DND-41 (cell line): ENCODE data around the gene BCO2.

Experiments used
- ATAC-seq: fragments of 200-7000 bp; cut with Tn5 transposase; 3 replicates; pipeline ENCODE4 v1.9.1; 2021; ENCODE audit warnings: low read depth; ENCODE audit not compliant: insufficient read depth
- DNase-seq: peaks from one replicate; pipeline ENCODE4 v3.0.0-alpha.2; 2020
- H2AFZ ChIP-seq: 2 replicates; pipeline ENCODE4 v1.6.0; 2012; ENCODE audit warnings: low read depth, low read length
- H3K27ac ChIP-seq: 2 replicates; pipeline ENCODE4 v1.5.1; 2012; ENCODE audit warnings: low read length, inconsistent platforms
- H3K27me3 ChIP-seq: fragments of 200-600 bp; sonication (generic); 2 replicates; pipeline ENCODE4 v1.6.0; 2012; ENCODE audit warnings: low read length, mild to moderate bottlenecking, inconsistent platforms; ENCODE audit not compliant: insufficient read depth, poor library complexity
- H3K36me3 ChIP-seq: 2 replicates; pipeline ENCODE4 v1.5.1; 2012; ENCODE audit warnings: low read length, inconsistent platforms; ENCODE audit not compliant: insufficient read depth
- H3K4me1 ChIP-seq: 2 replicates; pipeline ENCODE4 v1.5.1; 2012; ENCODE audit warnings: mild to moderate bottlenecking, low read length; ENCODE audit not compliant: insufficient read depth
- H3K4me2 ChIP-seq: 2 replicates; pipeline ENCODE4 v1.6.0; 2012; ENCODE audit warnings: mild to moderate bottlenecking, moderate library complexity, low read length, inconsistent platforms; ENCODE audit not compliant: insufficient read depth
- H3K4me3 ChIP-seq, 2 experiments: fragments of 200-600 bp in 1 of 2; shearing (Covaris generic) in 1 of 2; 2 replicates each; pipeline ENCODE4 v1.5.1; 2012 to 2016; ENCODE audit warnings: inconsistent platforms in 2 of 2, low read length in 2 of 2, mild to moderate bottlenecking in 2 of 2, low read depth in 1 of 2, moderate library complexity in 1 of 2
- H3K79me2 ChIP-seq: 2 replicates; pipeline ENCODE4 v1.6.0; 2012; ENCODE audit warnings: low read length, inconsistent platforms; ENCODE audit not compliant: insufficient read depth
- H3K9ac ChIP-seq: 2 replicates; pipeline ENCODE4 v1.6.0; 2012; ENCODE audit warnings: low read depth, mild to moderate bottlenecking, inconsistent platforms, low read length, moderate library complexity
- H3K9me3 ChIP-seq: 2 replicates; pipeline ENCODE4 v1.5.1; 2012; ENCODE audit warnings: low read length, moderate library complexity, mild to moderate bottlenecking, inconsistent platforms; ENCODE audit not compliant: insufficient read depth, severe bottlenecking
- H4K20me1 ChIP-seq: 2 replicates; pipeline ENCODE4 v1.6.0; 2012; ENCODE audit warnings: low read length; ENCODE audit not compliant: insufficient read depth
- CTCF ChIP-seq: IDR thresholded peaks from 2 replicates; pipeline ENCODE4 v1.5.1; 2012; ENCODE audit warnings: borderline replicate concordance, low read length, moderate library complexity, mild to moderate bottlenecking; ENCODE audit not compliant: poor library complexity, severe bottlenecking; ENCODE audit errors: extremely low read depth
- EZH2 ChIP-seq: IDR thresholded peaks from 3 replicates; pipeline ENCODE4 v1.6.1; 2012; ENCODE audit warnings: borderline replicate concordance, low read depth, mild to moderate bottlenecking, moderate library complexity, low read length, inconsistent platforms; ENCODE audit not compliant: severe bottlenecking

Gene BCO2

GRCh38 chr11:112241486-112241885 lies 66.2 kb downstream of the BCO2 start:
- no peaks in the 10 kb centered on the region for H4K20me1 ChIP-seq
- H3K9ac ChIP-seq, result no peak overlapping the region
- H3K27ac ChIP-seq, result no peak overlapping the region
- H3K4me3 ChIP-seq, result no peak overlapping the region
- H3K79me2 ChIP-seq, result no peaks in the 10 kb centered on the region
- H3K27me3 ChIP-seq, result no peaks in the 10 kb centered on the region
- no peak for DNase-seq
- no peak overlapping the region for H3K4me2 ChIP-seq
- no peaks in the 10 kb centered on the region for H3K9me3 ChIP-seq
- no peak for ATAC-seq
- H2AFZ ChIP-seq, result no peak overlapping the region
- TF ChIP-seq CTCF (no peak), EZH2 (no peak)
- peaks cover 16% of the 10 kb centered on the region for H3K36me3 ChIP-seq
- no peaks in the 10 kb centered on the region for H3K4me1 ChIP-seq

- Histone ChIP-seq H4K20me1 (no peaks in the 10 kb centered on the region), H3K27me3 (no peaks in the 10 kb centered on the region), H3K9ac (no peak overlapping the region), H3K9me3 (no peaks in the 10 kb centered on the region), H3K4me1 (no peaks in the 10 kb centered on the region), H2AFZ (no peak overlapping the region), H3K4me3 (no peak overlapping the region), H3K27ac (no peak overlapping the region), H3K4me2 (no peak overlapping the region), H3K36me3 (no peaks in the 10 kb centered on the region), H3K79me2 (no peaks in the 10 kb centered on the region)
- DNase-seq (no peak), ATAC-seq (no peak)
- no peak for TF ChIP-seq CTCF
These were observed 71.9 kb downstream of the BCO2 start for GRCh38 chr11:112247201-112247600.

- Histone ChIP-seq H3K27ac (no peak overlapping the region), H3K4me2 (no peak overlapping the region), H3K9ac (no peak overlapping the region), H3K4me3 (no peak overlapping the region), H3K27me3 (no peaks in the 10 kb centered on the region), H3K9me3 (no peaks in the 10 kb centered on the region), H3K4me1 (no peaks in the 10 kb centered on the region), H2AFZ (no peak overlapping the region), H4K20me1 (no peaks in the 10 kb centered on the region), H3K36me3 (no peaks in the 10 kb centered on the region), H3K79me2 (no peaks in the 10 kb centered on the region)
- DNase-seq, result no peak
- TF ChIP-seq CTCF (no peak), EZH2 (no peak)
- ATAC-seq, result no peak
These were observed 72.9 kb downstream of the BCO2 start for GRCh38 chr11:112248201-112248600.
